Measurements from ENCODE around the gene TMEM234. TPM values are rescaled to one million over a fixed set of nuclear protein-coding genes. Genes with fewer than 3 reads are reported as not detected.
"Not testable (repeated sequence)": the region's sequence is repeated elsewhere in the genome, so short reads cannot be mapped to it uniquely, and the experiment has no call there.

TMEM234 gene
- total RNA-seq, 6 donors from 2014 or later, result 14.9 to 62.9 (median 21.1) TPM

DNA sequence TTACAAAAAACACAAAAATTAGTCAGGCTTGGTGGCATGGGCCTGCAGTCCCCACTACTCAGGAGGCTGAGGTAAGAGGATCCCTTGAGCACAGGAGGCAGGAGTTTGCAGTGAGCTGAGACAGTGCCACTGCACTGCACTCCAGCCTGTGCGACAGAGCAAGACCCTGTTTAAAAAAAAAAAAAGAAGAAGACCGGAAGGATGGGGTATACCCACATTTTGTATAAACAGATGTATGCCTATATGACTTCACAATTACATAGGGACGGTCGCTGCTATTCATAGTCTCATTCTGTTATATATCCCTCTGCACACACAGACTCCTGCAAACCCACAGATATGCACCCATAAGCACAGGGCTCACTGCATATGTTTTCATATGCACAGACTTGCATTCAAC lies 41.6 kb upstream of the TMEM234 start:
- H3K27ac ChIP-seq, result no peak overlapping the region
- TF ChIP-seq EP300 (IDR thresholded peaks at IDR 0.05) (no peak), POLR2AphosphoS5 (IDR thresholded peaks at IDR 0.05) (no peak), POLR2A (IDR thresholded peaks at IDR 0.05) (no peak)
- TF ChIP-seq, protein P1, sequence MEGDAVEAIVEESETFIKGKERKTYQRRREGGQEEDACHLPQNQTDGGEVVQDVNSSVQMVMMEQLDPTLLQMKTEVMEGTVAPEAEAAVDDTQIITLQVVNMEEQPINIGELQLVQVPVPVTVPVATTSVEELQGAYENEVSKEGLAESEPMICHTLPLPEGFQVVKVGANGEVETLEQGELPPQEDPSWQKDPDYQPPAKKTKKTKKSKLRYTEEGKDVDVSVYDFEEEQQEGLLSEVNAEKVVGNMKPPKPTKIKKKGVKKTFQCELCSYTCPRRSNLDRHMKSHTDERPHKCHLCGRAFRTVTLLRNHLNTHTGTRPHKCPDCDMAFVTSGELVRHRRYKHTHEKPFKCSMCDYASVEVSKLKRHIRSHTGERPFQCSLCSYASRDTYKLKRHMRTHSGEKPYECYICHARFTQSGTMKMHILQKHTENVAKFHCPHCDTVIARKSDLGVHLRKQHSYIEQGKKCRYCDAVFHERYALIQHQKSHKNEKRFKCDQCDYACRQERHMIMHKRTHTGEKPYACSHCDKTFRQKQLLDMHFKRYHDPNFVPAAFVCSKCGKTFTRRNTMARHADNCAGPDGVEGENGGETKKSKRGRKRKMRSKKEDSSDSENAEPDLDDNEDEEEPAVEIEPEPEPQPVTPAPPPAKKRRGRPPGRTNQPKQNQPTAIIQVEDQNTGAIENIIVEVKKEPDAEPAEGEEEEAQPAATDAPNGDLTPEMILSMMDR (IDR thresholded peaks at IDR 0.05), result no peak
- H3K4me3 ChIP-seq, result no peak overlapping the region
- WGBS, 2 donors, result 73 to 95% methylated on average over 4 of the region's 4 CpGs
- no peaks in the 10 kb centered on the region for H3K36me3 ChIP-seq
- DNase-seq, result no peak
- peaks cover 0 to 4% (median 0%) of the 10 kb centered on the region in 4 donors for H3K4me1 ChIP-seq
- no peaks in the 10 kb centered on the region for H3K9me3 ChIP-seq
- no peak for ATAC-seq (ENCODE audit: low FRiP score in 2 of 2)
- H3K27me3 ChIP-seq, result no peaks in the 10 kb centered on the region

DNA sequence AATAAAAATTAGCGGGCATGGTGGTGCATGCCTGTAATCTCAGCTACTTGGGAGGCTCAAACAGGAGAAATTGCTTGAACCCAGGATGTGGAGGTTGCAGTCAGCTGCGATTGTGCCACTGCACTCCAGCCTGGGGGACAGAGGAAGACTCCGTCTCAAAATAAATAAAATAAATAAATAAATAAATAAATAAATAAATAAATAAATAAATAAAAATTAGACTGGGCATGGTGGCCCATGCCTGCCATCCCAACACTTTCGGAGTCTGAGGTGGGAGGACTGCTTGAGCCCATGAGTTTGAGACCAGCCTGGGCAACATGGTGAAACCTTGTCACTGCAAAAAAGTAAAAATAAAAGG lies 41.1 kb upstream of the TMEM234 start:
- not testable (repeated sequence) for DNase-seq; H3K27ac ChIP-seq; H3K9me3 ChIP-seq; H3K4me3 ChIP-seq; H3K36me3 ChIP-seq; ATAC-seq (ENCODE audit: low FRiP score in 2 of 2); H3K4me1 ChIP-seq; H3K27me3 ChIP-seq
- 96 to 97% methylated on average over 4 of the region's 4 CpGs for whole genome bisulfite sequencing, 2 donors

DNA sequence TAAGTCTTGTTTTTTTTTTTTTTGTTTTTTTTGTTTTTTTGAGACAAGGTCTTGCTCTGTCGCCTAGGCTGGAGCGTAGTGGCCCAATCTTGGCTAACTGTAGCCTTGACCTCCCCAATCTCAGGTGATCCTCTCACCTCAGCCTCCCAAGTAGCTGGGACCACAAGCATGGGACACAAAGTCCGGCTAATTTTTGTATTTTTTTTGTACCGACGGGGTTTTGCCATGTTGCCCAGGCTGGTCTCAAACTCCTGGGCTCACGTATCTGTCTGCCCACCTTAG lies 35.0 kb upstream of the TMEM234 start:
- H3K4me1 ChIP-seq, result peaks cover 0 to 5% (median 4%) of the 10 kb centered on the region in 4 donors
- H3K4me3 ChIP-seq, result no peak overlapping the region
- TF ChIP-seq POLR2A (IDR thresholded peaks at IDR 0.05), result no peak
- TF ChIP-seq, protein P1 (IDR thresholded peaks at IDR 0.05), result no peak
- no peak for TF ChIP-seq POLR2AphosphoS5 (IDR thresholded peaks at IDR 0.05)
- H3K27ac ChIP-seq, result no peak overlapping the region
- no peaks in the 10 kb centered on the region for H3K36me3 ChIP-seq
- WGBS, 2 donors, result 94 to 95% methylated on average over 6 of the region's 6 CpGs
- H3K9me3 ChIP-seq, result no peaks in the 10 kb centered on the region
- no peak for DNase-seq
- H3K27me3 ChIP-seq, result no peaks in the 10 kb centered on the region
- no peak for ATAC-seq (ENCODE audit: low FRiP score in 2 of 2)

DNA sequence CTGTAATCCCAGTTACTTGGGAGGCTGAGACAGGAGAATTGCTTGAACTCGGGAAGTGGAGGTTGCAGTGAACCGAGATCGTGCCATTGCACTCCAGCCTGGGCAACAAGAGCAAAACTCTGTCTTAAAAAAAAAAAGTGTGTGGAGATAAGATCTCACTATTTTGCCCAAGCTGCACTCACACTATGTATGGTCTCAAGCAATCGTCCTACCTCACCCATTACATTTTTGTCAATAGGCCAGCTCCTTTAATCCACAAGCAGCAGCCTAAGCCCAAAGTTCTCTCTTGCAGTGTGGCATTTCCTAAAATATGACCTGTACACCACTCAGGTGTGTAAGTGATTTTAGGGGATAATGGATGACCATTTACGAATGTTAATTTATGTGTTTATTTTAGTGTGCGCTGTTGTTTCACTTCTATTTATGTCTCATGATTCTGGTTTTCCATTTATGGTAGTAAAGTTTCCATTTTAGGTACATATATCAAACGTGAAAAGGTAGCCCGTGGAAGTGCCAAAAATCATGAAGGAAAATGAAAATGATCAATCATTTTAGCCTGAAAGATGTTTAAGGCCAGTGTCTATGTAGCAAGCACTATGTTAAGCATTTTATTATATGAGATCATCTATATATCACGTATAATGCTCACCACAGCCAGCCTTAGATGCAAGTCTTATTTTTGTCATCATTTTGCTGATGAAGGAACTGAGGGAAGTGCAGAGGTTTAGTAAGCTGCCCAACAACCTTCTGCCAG lies 34.5 kb upstream of the TMEM234 start:
- Histone ChIP-seq H3K27ac (no peak overlapping the region), H3K4me3 (no peak overlapping the region), H3K4me1 (peaks cover 0 to 10% (median 7%) of the 10 kb centered on the region in 4 donors), H3K27me3 (no peaks in the 10 kb centered on the region), H3K9me3 (no peaks in the 10 kb centered on the region), H3K36me3 (no peaks in the 10 kb centered on the region)
- DNase-seq (no peak), ATAC-seq (ENCODE audit: low FRiP score in 2 of 2) (no peak)
- TF ChIP-seq EP300 (IDR thresholded peaks at IDR 0.05), result no peak
- TF ChIP-seq, protein P1 (IDR thresholded peaks at IDR 0.05), result no peak
- TF ChIP-seq POLR2A (IDR thresholded peaks at IDR 0.05), result no peak
- no peak for TF ChIP-seq POLR2AphosphoS5 (IDR thresholded peaks at IDR 0.05)
- WGBS, 2 donors, result 72 to 79% methylated on average over 9 of the region's 9 CpGs

DNA sequence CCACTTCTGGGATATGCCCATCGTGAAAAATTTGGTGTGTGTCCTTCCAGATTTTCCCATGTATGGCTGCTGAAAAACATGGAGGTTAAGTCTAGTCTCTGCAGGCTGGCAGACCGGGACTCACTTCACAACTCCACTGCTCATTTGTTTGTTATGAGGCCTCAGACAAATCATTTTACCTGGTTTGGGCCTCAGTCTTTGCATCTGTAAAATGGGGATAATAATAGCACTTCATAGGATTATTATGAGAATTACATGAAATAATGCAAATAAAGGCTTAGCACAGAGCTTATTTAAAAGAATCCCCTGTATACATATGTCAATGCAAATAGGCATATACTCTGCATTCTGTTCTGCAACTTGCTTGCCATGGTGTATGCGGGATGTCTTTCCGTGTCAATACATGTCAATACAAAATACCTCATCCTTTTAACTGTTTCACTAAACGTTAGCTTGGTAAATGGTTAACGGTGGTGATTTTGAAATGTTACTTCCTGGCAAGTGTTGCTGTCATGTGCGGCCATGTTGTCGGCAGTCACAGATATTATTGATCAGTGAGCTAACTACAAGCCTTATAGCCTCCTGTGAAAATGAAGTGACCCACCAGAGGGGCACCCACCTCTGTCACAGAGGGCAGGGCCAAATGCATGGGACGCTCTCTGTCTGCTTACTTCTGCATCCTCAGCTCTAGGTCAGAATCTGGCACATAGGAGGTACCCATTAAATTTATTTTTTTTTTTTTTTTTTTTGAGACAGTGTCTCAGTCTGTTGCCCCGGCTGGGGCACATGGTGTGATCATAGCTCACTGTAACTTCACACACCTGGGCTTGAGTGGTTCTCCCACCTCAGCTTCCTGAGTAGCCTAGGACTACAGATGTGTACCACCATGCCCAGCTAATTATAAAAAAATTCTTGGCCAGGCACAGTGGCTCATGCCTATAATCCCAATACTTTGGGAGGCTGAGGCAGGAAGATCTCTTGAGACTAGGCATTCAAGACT lies 33.2 kb upstream of the TMEM234 start:
- Histone ChIP-seq H3K27me3 (no peaks in the 10 kb centered on the region), H3K36me3 (no peaks in the 10 kb centered on the region), H3K27ac (peak overlapping the region in 2 of 4 donors; percentile 23 to 42), H3K9me3 (no peaks in the 10 kb centered on the region), H3K4me1 (peaks cover 10 to 21% (median 12%) of the 10 kb centered on the region in 4 donors), H3K4me3 (no peak overlapping the region)
- WGBS, 2 donors, result 72 to 79% methylated on average over 10 of the region's 10 CpGs
- DNase-seq, result no peak
- ATAC-seq (ENCODE audit: low FRiP score in 2 of 2), result no peak
- TF ChIP-seq, protein P1 (IDR thresholded peaks at IDR 0.05), result no peak
- no peak for TF ChIP-seq POLR2A (IDR thresholded peaks at IDR 0.05)
- TF ChIP-seq EP300 (IDR thresholded peaks at IDR 0.05), result no peak

Measured in upper lobe of left lung (tissue), 6 donors.